Stomach (tissue), 19 donors: ENCODE results near the gene FUOM. TPM values are rescaled to one million over a fixed set of nuclear protein-coding genes. Genes with fewer than 3 reads are reported as not detected.

Experiments
- DNase-seq, 2 donors: peaks; one replicate each; pipeline versions ENCODE4 v3.0.0 to v3.0.0-alpha.2; 2013 to 2019
- H3K27ac ChIP-seq, 5 donors: fragments of 200-600 bp in 4 of 5; sonication (generic) in 4 of 5; one replicate each; pipeline ENCODE4 v1.5.1; 2013 to 2019; ENCODE audit warnings: mild to moderate bottlenecking in 1 of 5, moderate library complexity in 1 of 5
- H3K27me3 ChIP-seq, 3 donors: fragments of 200-600 bp; sonication (generic); one replicate each; pipeline ENCODE4 v1.5.1; 2017 to 2019; ENCODE audit warnings: mixed run types in 1 of 3
- H3K36me3 ChIP-seq, 4 donors: fragments of 200-600 bp; sonication (generic); 1 replicate in 3 of 4; 2 replicates in 1 of 4; pipeline ENCODE4 v1.5.1; 2016 to 2019
- H3K4me1 ChIP-seq, 4 donors: fragments of 200-600 bp; sonication (generic); one replicate each; pipeline ENCODE4 v1.5.1; 2016 to 2019
- H3K4me3 ChIP-seq, 4 donors: fragments of 200-600 bp; sonication (generic) in 3 of 4; one replicate each; pipeline ENCODE4 v1.5.1; 2016 to 2019; ENCODE audit warnings: mild to moderate bottlenecking in 1 of 4
- H3K9me3 ChIP-seq, 4 donors: fragments of 200-600 bp; sonication (generic); one replicate each; pipeline ENCODE4 v1.5.1; 2016 to 2019
- CTCF ChIP-seq, 7 experiments: fragments of 450-650 bp in 4 of 7; fragments of 200-600 bp in 3 of 7; sonication (generic) in 3 of 7; IDR thresholded peaks; one replicate each; pipeline ENCODE4 v1.5.1; 2016 to 2019; ENCODE audit warnings: antibody characterized with exemption in 7 of 7, control low read depth in 2 of 7, mild to moderate bottlenecking in 1 of 7
- EP300 ChIP-seq: sonication (generic); formaldehyde crosslinking; IDR thresholded peaks from one replicate; pipeline ENCODE4 v1.6.1; 2017; ENCODE audit warnings: antibody characterized with exemption
- POLR2A ChIP-seq, 4 donors: fragments of 450-650 bp; IDR thresholded peaks; one replicate each; pipeline ENCODE4 v1.6.1; 2016; ENCODE audit warnings: antibody characterized with exemption in 4 of 4, control low read depth in 2 of 4, mild to moderate bottlenecking in 1 of 4, moderate library complexity in 1 of 4
- POLR2AphosphoS5 ChIP-seq, 3 donors: sonication (generic); formaldehyde crosslinking; IDR thresholded peaks; one replicate each; pipeline ENCODE4 v1.6.1; 2016; ENCODE audit warnings: antibody characterized with exemption in 3 of 3
- WGBS, 5 donors: extraction: QIAGEN DNeasy Blood & Tissue Kit in 3 of 5; methylation state at CpG; one replicate each; pipeline versions ENCODE4 v1.1.5 to v1.1.7; 2013 to 2018; 5-methylcytosine and 5-hydroxymethylcytosine counted together
- intact Hi-C: fragments of 100-400 bp; cut with DNase I; formaldehyde crosslinking; loops from one replicate; pipeline ENCODE4 v1.15.1; 2023; ENCODE audit warnings: low total_unique reads
- long read RNA-seq, 10 donors: transcript quantifications; one replicate each; lab custom pipeline, GENCODE V29; 2026
- polyA plus RNA-seq, 3 donors: library from polyadenylated mRNA; stranded (reverse); fragments of 200-250 nt; gene quantifications; one replicate each; pipeline ENCODE4 v1.2.3, GENCODE V29; 2013
- total RNA-seq, 5 donors: library from RNA; depleted of rRNA; stranded (reverse); fragments of >200 nt; gene quantifications; one replicate each; pipeline versions ENCODE4 v1.1.0 to v1.2.3, GENCODE V29; 2014 to 2016
- donor health status: healthy with polysubstance abuse.
- donor health status: Bipolar disorder and iron deficiency.
- donor health status: healthy.

The FUOM gene
- total RNA-seq, result 10 to 100 TPM in 1 of 5 donors, 1 to 10 TPM in 2, not detected in 2; 6.4 to 16.2 (median 7.2) TPM
- 10 to 100 TPM; 19.6 to 38.3 (median 36.7) TPM for polyA plus RNA-seq
- long read RNA-seq, donor 1, result 0 reads
- long read RNA-seq, donor 2, partial matches to known transcripts, result 0 of 1 reads
- long read RNA-seq, donor 2, other reads (novel, unspliced or antisense), result 0 of 1 reads
- long read RNA-seq, donor 3, result 0 reads
- long read RNA-seq, donor 4, result 0 reads
- long read RNA-seq, donor 5, result 0 reads
- long read RNA-seq, donor 6, partial matches to known transcripts, result 0 of 5 reads
- long read RNA-seq, donor 6, other reads (novel, unspliced or antisense), result 0 of 5 reads
- long read RNA-seq, donor 7, partial matches to known transcripts, result 0 of 3 reads
- long read RNA-seq, donor 7, other reads (novel, unspliced or antisense), result 0 of 3 reads
- long read RNA-seq, donor 8, result 0 reads
- long read RNA-seq, donor 9, partial matches to known transcripts, result 0 of 1 reads
- long read RNA-seq, donor 9, other reads (novel, unspliced or antisense), result 0 of 1 reads
- long read RNA-seq, donor 10, partial matches to known transcripts, result 0 of 3 reads
- long read RNA-seq, donor 10, other reads (novel, unspliced or antisense), result 0 of 3 reads

DNA sequence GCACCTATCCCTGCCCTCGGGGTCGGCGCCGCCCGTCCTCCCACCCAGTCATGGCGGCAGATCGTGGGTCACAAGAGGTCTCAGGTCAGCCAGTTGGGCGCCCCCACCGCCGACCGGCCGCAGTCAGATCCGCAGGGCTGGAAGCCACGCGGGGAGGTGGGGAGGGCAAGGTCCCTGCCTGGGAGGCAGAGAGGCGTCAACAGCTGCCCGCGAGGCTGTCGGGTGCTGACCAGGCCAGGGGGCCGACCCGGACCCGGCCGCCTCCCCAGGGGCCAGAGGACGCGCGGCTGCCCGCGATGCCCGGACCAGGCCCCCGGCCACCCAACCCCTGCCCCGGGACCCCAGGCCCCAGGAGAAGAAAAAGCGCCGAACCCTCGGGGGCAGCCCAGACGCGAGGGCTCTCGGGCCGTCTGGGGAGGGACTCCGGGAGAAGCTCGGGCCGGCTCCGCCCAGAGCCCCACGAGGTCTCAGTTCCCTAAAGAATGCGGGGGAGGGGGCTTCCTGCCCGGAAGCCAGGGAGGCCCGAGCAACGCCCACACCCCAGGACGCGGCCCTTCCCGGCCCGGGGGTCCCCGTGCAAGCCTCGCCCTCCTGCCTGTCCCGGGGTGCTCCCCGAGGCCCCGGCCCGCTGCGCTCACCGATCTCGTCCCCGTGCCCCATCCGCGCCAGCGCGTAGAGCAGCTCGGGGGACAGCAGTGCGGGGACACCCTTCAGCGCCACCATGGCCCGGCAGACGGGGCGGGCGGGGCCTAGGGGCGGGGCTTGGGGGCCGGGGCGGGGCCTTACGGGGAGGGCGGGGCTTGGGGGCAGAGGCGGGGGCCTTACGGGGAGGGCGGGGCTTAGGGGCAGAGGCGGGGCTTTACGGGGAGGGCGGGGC lies at the start of gene FUOM:
FUOM (minus strand) TSS at position 735 of the 877 bp plus-strand sequence; CDS start at position 723, 12 bp downstream.
- peak in 1 of 2 donors; percentile 81 for DNase-seq
- intact Hi-C loops, result no loop called here
- 0 to 3% (median 1%) methylated on average over 16 to 82 of the region's 83 CpGs; no CpG with 5 or more reads in 1 of the 5 donors for WGBS, 5 donors
- no peaks in the 10 kb centered on the region for H3K9me3 ChIP-seq
- peaks cover 0 to 21% (median 0%) of the 10 kb centered on the region in 3 donors for H3K27me3 ChIP-seq
- TF ChIP-seq POLR2AphosphoS5 (IDR thresholded peaks at IDR 0.05), result peak in 1 of 3 donors; percentile 25
- TF ChIP-seq EP300, result no peak
- TF ChIP-seq CTCF (IDR thresholded peaks at IDR 0.05), result no peak
- peaks cover 5 to 12% (median 11%) of the 10 kb centered on the region in 4 donors for H3K36me3 ChIP-seq
- peak within 1 kb of the TSS; percentile 56 to 77 (median 64) for H3K4me3 ChIP-seq
- H3K27ac ChIP-seq, result peak within 1 kb of the TSS; percentile 39 to 75 (median 73)
- peaks cover 23 to 46% (median 34%) of the 10 kb centered on the region in 4 donors for H3K4me1 ChIP-seq

DNA sequence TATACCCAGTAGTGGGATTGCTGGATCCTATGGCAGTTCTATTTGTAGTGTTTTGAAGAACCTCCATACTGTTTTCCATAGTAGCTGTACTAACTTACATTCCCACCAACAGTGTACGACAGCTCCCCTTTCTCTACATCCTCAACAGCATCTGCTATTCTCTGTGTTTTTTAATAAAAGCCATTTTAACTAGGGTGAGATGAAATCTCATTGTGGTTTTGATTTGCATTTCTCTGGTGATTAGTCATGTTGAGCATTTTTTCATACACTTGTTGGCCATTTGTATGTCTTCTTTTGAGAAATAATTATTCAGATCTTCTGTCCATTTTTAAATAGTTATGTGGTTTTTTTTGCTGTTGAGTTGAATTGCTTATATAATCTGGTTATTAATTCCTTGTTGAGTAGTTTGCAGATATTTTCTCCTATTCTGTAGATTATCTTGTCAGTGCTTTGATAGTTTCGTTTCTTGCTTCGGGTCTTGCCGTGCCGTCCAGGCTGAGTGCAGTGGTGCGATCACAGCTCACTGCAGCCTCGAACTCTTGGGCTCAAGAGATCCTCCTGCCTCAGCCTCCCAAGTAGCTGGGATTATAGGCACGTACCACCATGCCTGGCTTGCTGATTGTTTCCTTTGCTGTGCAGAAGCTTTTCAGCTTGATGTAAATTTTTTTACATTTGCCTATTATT lies 48.2 kb upstream of the FUOM start:
- Histone ChIP-seq H3K9me3 (peaks cover 0 to 8% (median 5%) of the 10 kb centered on the region in 4 donors), H3K4me1 (peaks cover 0 to 3% (median under 1%) of the 10 kb centered on the region in 4 donors), H3K4me3 (no peak overlapping the region), H3K27me3 (no peaks in the 10 kb centered on the region), H3K36me3 (peaks cover 29 to 99% (median 95%) of the 10 kb centered on the region in 4 donors), H3K27ac (no peak overlapping the region)
- DNase-seq, result peak in 1 of 2 donors; percentile 13
- TF ChIP-seq CTCF (IDR thresholded peaks at IDR 0.05), result no peak
- TF ChIP-seq EP300, result no peak
- TF ChIP-seq POLR2A (IDR thresholded peaks at IDR 0.05), result no peak
- TF ChIP-seq POLR2AphosphoS5 (IDR thresholded peaks at IDR 0.05), result no peak
- intact Hi-C loops, result no loop called here
- WGBS, 5 donors, result 80 to 96% (median 91%) methylated on average over 8 of the region's 8 CpGs

- Histone ChIP-seq H3K4me1 (peaks cover 0 to 11% (median 6%) of the 10 kb centered on the region in 4 donors), H3K4me3 (no peak overlapping the region), H3K9me3 (peaks cover 0 to under 1% (median 0%) of the 10 kb centered on the region in 4 donors), H3K36me3 (peaks cover 22 to 99% (median 95%) of the 10 kb centered on the region in 4 donors), H3K27ac (no peak overlapping the region), H3K27me3 (no peaks in the 10 kb centered on the region)
- no peak for DNase-seq
- intact Hi-C loops, result no loop called here
- WGBS, 5 donors, result 52 to 67% (median 58%) methylated on average over 2 of the region's 2 CpGs
- no peak for TF ChIP-seq POLR2A (IDR thresholded peaks at IDR 0.05)
- TF ChIP-seq POLR2AphosphoS5 (IDR thresholded peaks at IDR 0.05), result no peak
- no peak for TF ChIP-seq EP300
- TF ChIP-seq CTCF (IDR thresholded peaks at IDR 0.05), result no peak
Observed at GRCh38 chr10:133405272-133405671, 47.5 kb upstream of the FUOM start.
